ENCODE results near the gene MARCHF6.

The MARCHF6 gene

GRCh38 chr5:10328323-10328722, 25.2 kb upstream of the MARCHF6 start:
- TF ChIP-seq CTCF (IDR thresholded peaks at IDR 0.05; ENCODE audit: low read depth, low read length) = no peak
- H3K4me3 ChIP-seq (ENCODE audit: low read depth, low read length) = no peak overlapping the region

GRCh38 chr5:10329446-10329819, 24.1 kb upstream of the MARCHF6 start:
- TF ChIP-seq CTCF (IDR thresholded peaks at IDR 0.05; ENCODE audit: low read depth, low read length) = no peak
- no peak overlapping the region for H3K4me3 ChIP-seq (ENCODE audit: low read depth, low read length)

- no peak for TF ChIP-seq CTCF (IDR thresholded peaks at IDR 0.05; ENCODE audit: low read depth, low read length)
Observed at GRCh38 chr5:10329820-10330481, 23.5 kb upstream of the MARCHF6 start.

GRCh38 chr5:10330511-10331230, 22.8 kb upstream of the MARCHF6 start:
- no peak for TF ChIP-seq CTCF (IDR thresholded peaks at IDR 0.05; ENCODE audit: low read depth, low read length)
- no peak overlapping the region for H3K4me3 ChIP-seq (ENCODE audit: low read depth, low read length)

More at GRCh38 chr5:10329820-10330481, 23.5 kb upstream of the MARCHF6 start:
- no peak overlapping the region for H3K4me3 ChIP-seq (ENCODE audit: low read depth, low read length)

DNA sequence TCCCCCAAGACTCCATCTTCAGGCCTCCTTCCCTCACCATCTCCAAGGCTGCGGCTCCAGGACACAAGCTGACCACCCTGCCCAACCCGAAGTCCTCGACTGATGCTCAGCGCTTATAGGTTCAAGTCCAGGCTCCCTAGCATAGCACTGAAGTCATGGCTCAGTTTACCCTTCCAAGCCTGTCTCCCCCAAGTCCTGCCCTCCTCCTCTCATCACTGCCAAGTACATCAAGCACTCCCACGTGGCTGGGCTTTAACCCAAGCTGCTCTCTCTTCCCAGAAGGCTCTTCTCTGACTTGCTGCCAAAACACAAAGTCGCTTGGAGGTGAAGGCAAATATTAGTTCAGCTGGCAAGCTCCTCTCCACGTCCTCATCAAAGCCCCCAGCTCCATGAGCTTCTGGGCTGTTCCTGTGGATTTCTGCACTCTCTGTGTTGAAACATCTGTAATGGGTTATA, 22.1 kb upstream of the MARCHF6 start:
- TF ChIP-seq CTCF (IDR thresholded peaks at IDR 0.05; ENCODE audit: low read depth, low read length) = no peak

DNA sequence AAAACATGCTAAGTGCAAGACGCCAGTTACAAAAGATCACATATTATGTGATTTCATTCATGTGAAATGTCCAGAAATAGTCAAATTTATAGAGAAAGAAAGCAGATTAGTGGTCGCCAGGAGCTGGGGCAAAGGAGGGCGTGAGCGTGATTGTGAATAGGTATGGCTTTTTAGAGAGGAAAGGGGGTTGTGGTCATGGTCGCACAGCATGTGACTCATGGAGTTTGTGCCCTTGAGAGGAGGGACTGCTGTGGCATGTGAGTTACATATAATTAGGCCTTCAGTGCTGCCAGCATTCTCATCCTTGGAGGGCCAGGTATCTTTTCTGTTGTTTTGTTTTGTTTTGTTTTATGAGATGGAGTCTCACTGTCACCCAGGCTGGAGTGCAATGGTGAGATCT, 21.2 kb upstream of the MARCHF6 start:
- TF ChIP-seq CTCF (IDR thresholded peaks at IDR 0.05; ENCODE audit: low read depth, low read length) = no peak
- no peak overlapping the region for H3K4me3 ChIP-seq (ENCODE audit: low read depth, low read length)

More for the DNA sequence above, 22.1 kb upstream of the MARCHF6 start:
- H3K4me3 ChIP-seq (ENCODE audit: low read depth, low read length) = no peak overlapping the region
